Vagina (tissue), 2 donors: ENCODE data around the gene OR1G1. TPM values are rescaled to one million over a fixed set of nuclear protein-coding genes. Genes with fewer than 3 reads are reported as not detected.
"Not testable (repeated sequence)": the region's sequence is repeated elsewhere in the genome, so short reads cannot be mapped to it uniquely, and the experiment has no call there.

ENCODE experiments used
- DNase-seq, 2 donors: peaks; one replicate each; pipeline ENCODE4 v3.0.0-alpha.2; 2017; ENCODE audit errors: extremely low spot score in 2 of 2
- H3K27ac ChIP-seq: fragments of 200-600 bp; sonication (generic); one replicate; pipeline ENCODE4 v1.5.1; 2019
- H3K27me3 ChIP-seq: fragments of 200-600 bp; sonication (generic); one replicate; pipeline ENCODE4 v1.5.1; 2019
- H3K36me3 ChIP-seq, 2 donors: fragments of 200-600 bp; sonication (generic); one replicate each; pipeline ENCODE4 v1.5.1; 2017 to 2019
- H3K4me1 ChIP-seq: fragments of 200-600 bp; sonication (generic); one replicate; pipeline ENCODE4 v1.5.1; 2019
- H3K4me3 ChIP-seq, 2 donors: fragments of 200-600 bp; sonication (generic); 1 replicate in 1 of 2; 2 replicates in 1 of 2; pipeline ENCODE4 v1.5.1; 2016 to 2019
- H3K9me3 ChIP-seq: fragments of 200-600 bp; sonication (generic); one replicate; pipeline ENCODE4 v1.5.1; 2019
- POLR2A ChIP-seq, 2 donors: fragments of 450-650 bp; IDR thresholded peaks; one replicate each; pipeline ENCODE4 v1.6.1; 2017; ENCODE audit warnings: antibody characterized with exemption in 2 of 2, mild to moderate bottlenecking in 2 of 2, moderate library complexity in 2 of 2
- POLR2AphosphoS5 ChIP-seq, 2 donors: sonication (generic); formaldehyde crosslinking; IDR thresholded peaks; one replicate each; pipeline ENCODE4 v1.9.0; 2017; ENCODE audit warnings: antibody characterized with exemption in 2 of 2, mild to moderate bottlenecking in 2 of 2, low read depth in 1 of 2; ENCODE audit not compliant: insufficient read depth in 1 of 2
- intact Hi-C: fragments of 100-400 bp; cut with DNase I; formaldehyde crosslinking; loops from one replicate; pipeline ENCODE4 v1.15.1; 2023
- total RNA-seq: library from RNA; depleted of rRNA; stranded (reverse); fragments of >200 nt; gene quantifications from one replicate; pipeline ENCODE4 v1.2.3, GENCODE V29; 2016
- TF ChIP-seq, protein P1 (sequence below), 3 experiments: fragments of 450-650 bp in 2 of 3; fragments of 200-600 bp in 1 of 3; sonication (generic) in 1 of 3; IDR thresholded peaks; one replicate each; pipeline ENCODE4 v1.5.1; 2017 to 2019; ENCODE audit warnings: antibody characterized with exemption in 3 of 3, mild to moderate bottlenecking in 2 of 3, moderate library complexity in 2 of 3

OR1G1 gene
- not detected for total RNA-seq

DNA sequence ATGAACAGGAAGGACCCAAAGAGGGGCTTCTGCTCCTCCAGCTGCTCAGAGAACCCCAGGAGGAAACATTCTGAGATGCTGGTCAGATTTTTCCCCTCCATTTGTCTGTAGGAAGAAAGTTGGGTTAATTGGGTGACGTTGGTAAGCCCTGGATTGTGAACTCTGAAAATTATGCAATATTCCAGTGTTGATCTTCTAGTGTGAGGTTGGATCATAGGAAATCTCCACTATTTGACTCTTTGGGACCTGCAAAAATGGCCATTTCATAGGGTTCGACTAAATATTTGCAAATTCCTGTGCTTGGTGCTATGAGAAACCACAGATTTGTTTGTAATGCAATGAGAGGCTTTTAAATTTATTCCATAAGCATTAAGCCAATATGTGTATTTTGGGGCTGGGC, at the start of gene OR1G1:
Gene OR1G1, minus strand, starts transcription at position 101 of the 400 bp plus-strand sequence. Its CDS starts 0 bp downstream, at position 101.
- intact Hi-C loops: no loop called here
- Histone ChIP-seq H3K27ac (no peak within 1 kb of the TSS), H3K4me1 (no peaks in the 10 kb centered on the region), H3K4me3 (no peak within 1 kb of the TSS), H3K27me3 (no peaks in the 10 kb centered on the region), H3K9me3 (no peaks in the 10 kb centered on the region), H3K36me3 (no peaks in the 10 kb centered on the region)
- TF ChIP-seq POLR2AphosphoS5 (IDR thresholded peaks at IDR 0.05; ENCODE audit: insufficient read depth in 1 of 2, low read depth in 1 of 2) (no peak), POLR2A (IDR thresholded peaks at IDR 0.05) (no peak)
- TF ChIP-seq, protein P1, sequence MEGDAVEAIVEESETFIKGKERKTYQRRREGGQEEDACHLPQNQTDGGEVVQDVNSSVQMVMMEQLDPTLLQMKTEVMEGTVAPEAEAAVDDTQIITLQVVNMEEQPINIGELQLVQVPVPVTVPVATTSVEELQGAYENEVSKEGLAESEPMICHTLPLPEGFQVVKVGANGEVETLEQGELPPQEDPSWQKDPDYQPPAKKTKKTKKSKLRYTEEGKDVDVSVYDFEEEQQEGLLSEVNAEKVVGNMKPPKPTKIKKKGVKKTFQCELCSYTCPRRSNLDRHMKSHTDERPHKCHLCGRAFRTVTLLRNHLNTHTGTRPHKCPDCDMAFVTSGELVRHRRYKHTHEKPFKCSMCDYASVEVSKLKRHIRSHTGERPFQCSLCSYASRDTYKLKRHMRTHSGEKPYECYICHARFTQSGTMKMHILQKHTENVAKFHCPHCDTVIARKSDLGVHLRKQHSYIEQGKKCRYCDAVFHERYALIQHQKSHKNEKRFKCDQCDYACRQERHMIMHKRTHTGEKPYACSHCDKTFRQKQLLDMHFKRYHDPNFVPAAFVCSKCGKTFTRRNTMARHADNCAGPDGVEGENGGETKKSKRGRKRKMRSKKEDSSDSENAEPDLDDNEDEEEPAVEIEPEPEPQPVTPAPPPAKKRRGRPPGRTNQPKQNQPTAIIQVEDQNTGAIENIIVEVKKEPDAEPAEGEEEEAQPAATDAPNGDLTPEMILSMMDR (IDR thresholded peaks at IDR 0.05): no peak
- DNase-seq: no peak

GRCh38 chr17:3167574-3167973, 40.2 kb upstream of the OR1G1 start:
- H3K27ac ChIP-seq: no peak overlapping the region
- intact Hi-C loops: no loop called here
- TF ChIP-seq, protein P1 (IDR thresholded peaks at IDR 0.05): no peak
- no peak for TF ChIP-seq POLR2A (IDR thresholded peaks at IDR 0.05)
- no peak for TF ChIP-seq POLR2AphosphoS5 (IDR thresholded peaks at IDR 0.05; ENCODE audit: insufficient read depth in 1 of 2, low read depth in 1 of 2)
- H3K27me3 ChIP-seq: no peaks in the 10 kb centered on the region
- no peaks in the 10 kb centered on the region for H3K9me3 ChIP-seq
- H3K4me1 ChIP-seq: no peaks in the 10 kb centered on the region
- DNase-seq: no peak
- no peaks in the 10 kb centered on the region for H3K36me3 ChIP-seq
- no peak overlapping the region for H3K4me3 ChIP-seq

GRCh38 chr17:3157218-3157617, 29.9 kb upstream of the OR1G1 start:
- no peak overlapping the region for H3K27ac ChIP-seq
- H3K36me3 ChIP-seq: no peaks in the 10 kb centered on the region
- no peaks in the 10 kb centered on the region for H3K27me3 ChIP-seq
- TF ChIP-seq, protein P1 (IDR thresholded peaks at IDR 0.05): no peak
- TF ChIP-seq POLR2AphosphoS5 (IDR thresholded peaks at IDR 0.05; ENCODE audit: insufficient read depth in 1 of 2, low read depth in 1 of 2): no peak
- no peak for TF ChIP-seq POLR2A (IDR thresholded peaks at IDR 0.05)
- DNase-seq: no peak
- no peak overlapping the region for H3K4me3 ChIP-seq
- H3K4me1 ChIP-seq: no peaks in the 10 kb centered on the region
- intact Hi-C loops: no loop called here
- H3K9me3 ChIP-seq: no peaks in the 10 kb centered on the region

- DNase-seq, intact Hi-C loops, H3K27ac ChIP-seq: not testable (repeated sequence)
These were observed 10.1 kb upstream of the OR1G1 start for GRCh38 chr17:3137494-3137893.

DNA sequence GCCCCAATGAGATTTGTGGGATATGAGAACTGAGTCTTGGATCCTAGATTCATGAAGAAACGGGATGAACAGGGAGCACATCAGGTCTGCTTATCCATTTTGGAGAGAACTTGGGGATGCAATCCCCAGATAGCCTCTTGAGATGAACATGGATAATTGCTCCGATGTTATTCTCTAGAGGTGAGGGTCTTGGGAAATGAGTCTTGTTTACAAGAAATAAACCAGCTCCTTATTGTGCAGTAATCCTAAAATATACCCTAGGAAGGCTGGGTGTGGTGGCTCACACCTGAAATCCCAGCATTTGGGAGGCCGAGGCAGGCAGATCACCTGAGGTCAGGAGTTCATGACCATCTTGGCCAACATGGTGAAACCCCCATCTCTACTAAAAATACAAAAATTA, 23.0 kb downstream of the OR1G1 start, which contains the start of gene OR1D2:
Gene OR1D2, minus strand, starts transcription at position 101 of the 400 bp plus-strand sequence. CDS start 11,426 bp downstream, outside the sequence.
- intact Hi-C loops: no loop called here
- no peaks in the 10 kb centered on the region for H3K36me3 ChIP-seq
- TF ChIP-seq POLR2AphosphoS5 (IDR thresholded peaks at IDR 0.05; ENCODE audit: insufficient read depth in 1 of 2, low read depth in 1 of 2): no peak
- TF ChIP-seq, protein P1 (IDR thresholded peaks at IDR 0.05): no peak
- DNase-seq: no peak
- no peaks in the 10 kb centered on the region for H3K27me3 ChIP-seq
- H3K9me3 ChIP-seq: no peaks in the 10 kb centered on the region
- no peak within 1 kb of the TSS for H3K27ac ChIP-seq
- no peak within 1 kb of the TSS for H3K4me3 ChIP-seq
- H3K4me1 ChIP-seq: no peaks in the 10 kb centered on the region

More at GRCh38 chr17:3137494-3137893, 10.1 kb upstream of the OR1G1 start:
- not testable (repeated sequence) for H3K4me3 ChIP-seq, H3K27me3 ChIP-seq, H3K9me3 ChIP-seq, H3K4me1 ChIP-seq, H3K36me3 ChIP-seq

Other genes with a start within 250 kb of the OR1G1 start
- not detected for gene OR1D5, start 63.9 kb downstream of the OR1G1 start, total RNA-seq
- gene OR1D2, start 23.1 kb downstream of the OR1G1 start, total RNA-seq: not detected
- gene OR1A2, start 70.0 kb upstream of the OR1G1 start, total RNA-seq: not detected
- not detected for gene OR1A1, start 80.1 kb upstream of the OR1G1 start, total RNA-seq
- not detected for gene OR3A1, start 170.8 kb upstream of the OR1G1 start, total RNA-seq